ENCODE data around the gene PRR16. TPM values are rescaled to one million over a fixed set of nuclear protein-coding genes. Genes with fewer than 3 reads are reported as not detected.

Gene PRR16
- polyA plus RNA-seq, 4 donors, result 2.4 to 3.0 (median 2.7) TPM; not detected in 1

DNA sequence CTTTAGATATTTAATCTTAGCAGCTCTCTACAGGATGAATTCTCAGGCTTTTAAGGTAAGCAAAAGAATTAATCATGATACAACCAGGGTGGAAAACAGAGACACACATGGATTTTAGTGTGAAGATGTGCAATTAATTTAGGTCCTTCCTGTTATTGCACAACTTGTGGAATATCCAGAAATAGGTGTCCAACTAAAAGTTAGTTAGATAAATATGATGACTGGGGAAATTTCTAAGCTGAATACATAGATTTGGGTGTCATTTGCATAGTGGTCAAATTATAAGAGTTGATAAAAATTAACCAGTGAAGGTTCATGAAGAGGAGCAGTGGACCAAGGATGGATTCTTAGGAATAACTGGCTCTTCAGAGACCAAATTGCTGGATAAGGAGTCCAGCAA lies 266.1 kb downstream of the PRR16 start:
- H3K9me3 ChIP-seq (ENCODE audit: control insufficient read depth in 2 of 2, insufficient read depth in 1 of 2, low read depth in 1 of 2, low read length in 1 of 2), result no peaks in the 10 kb centered on the region
- H3K27me3 ChIP-seq (ENCODE audit: control insufficient read depth in 3 of 3, insufficient read depth in 3 of 3, low read length in 3 of 3), result no peaks in the 10 kb centered on the region
- H3K27ac ChIP-seq (ENCODE audit: low read depth in 1 of 3, low read length in 2 of 3), result no peak overlapping the region
- no peaks in the 10 kb centered on the region for H3K36me3 ChIP-seq (ENCODE audit: control insufficient read depth in 3 of 3, insufficient read depth in 2 of 3, low read depth in 1 of 3, low read length in 3 of 3)
- no peak for DNase-seq
- FAIRE-seq, result no peak
- H3K4me3 ChIP-seq (ENCODE audit: low read depth in 1 of 3, low read length in 3 of 3), result no peak overlapping the region
- no peaks in the 10 kb centered on the region for H3K4me1 ChIP-seq (ENCODE audit: control insufficient read depth in 3 of 3, insufficient read depth in 2 of 3, low read depth in 1 of 3, low read length in 2 of 3)

DNA sequence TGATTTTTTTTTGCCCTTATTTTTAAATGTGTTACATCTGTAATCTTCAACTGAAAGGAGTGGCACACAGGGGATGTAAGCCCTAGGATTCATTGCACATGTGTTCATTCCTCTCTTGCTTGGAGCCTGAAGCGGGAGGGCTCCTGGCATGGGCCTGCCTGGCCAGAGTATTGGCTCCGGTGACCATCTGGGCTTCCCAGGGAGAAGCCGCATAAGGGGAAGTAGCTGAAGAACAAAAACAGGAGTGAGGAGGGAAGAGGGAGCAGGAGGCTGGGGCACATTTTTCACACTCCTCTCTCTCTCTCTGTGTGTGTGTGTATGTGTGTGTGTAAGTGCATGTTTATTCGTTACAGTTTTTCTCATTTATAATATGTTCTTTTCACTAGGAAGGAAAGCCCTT lies 269.9 kb downstream of the PRR16 start:
- FAIRE-seq, result no peak
- WGBS, 3 donors, result 48 to 60% (median 56%) methylated on average over 4 of the region's 4 CpGs
- no peak overlapping the region for H3K27ac ChIP-seq (ENCODE audit: low read depth in 1 of 3, low read length in 2 of 3)
- H3K27me3 ChIP-seq (ENCODE audit: control insufficient read depth in 3 of 3, insufficient read depth in 3 of 3, low read length in 3 of 3), result no peaks in the 10 kb centered on the region
- DNase-seq, result no peak
- no peak overlapping the region for H3K4me3 ChIP-seq (ENCODE audit: low read depth in 1 of 3, low read length in 3 of 3)
- no peaks in the 10 kb centered on the region for H3K4me1 ChIP-seq (ENCODE audit: control insufficient read depth in 3 of 3, insufficient read depth in 2 of 3, low read depth in 1 of 3, low read length in 2 of 3)
- no peaks in the 10 kb centered on the region for H3K36me3 ChIP-seq (ENCODE audit: control insufficient read depth in 3 of 3, insufficient read depth in 2 of 3, low read depth in 1 of 3, low read length in 3 of 3)
- H3K9me3 ChIP-seq (ENCODE audit: control insufficient read depth in 2 of 2, insufficient read depth in 1 of 2, low read depth in 1 of 2, low read length in 1 of 2), result no peaks in the 10 kb centered on the region

DNA sequence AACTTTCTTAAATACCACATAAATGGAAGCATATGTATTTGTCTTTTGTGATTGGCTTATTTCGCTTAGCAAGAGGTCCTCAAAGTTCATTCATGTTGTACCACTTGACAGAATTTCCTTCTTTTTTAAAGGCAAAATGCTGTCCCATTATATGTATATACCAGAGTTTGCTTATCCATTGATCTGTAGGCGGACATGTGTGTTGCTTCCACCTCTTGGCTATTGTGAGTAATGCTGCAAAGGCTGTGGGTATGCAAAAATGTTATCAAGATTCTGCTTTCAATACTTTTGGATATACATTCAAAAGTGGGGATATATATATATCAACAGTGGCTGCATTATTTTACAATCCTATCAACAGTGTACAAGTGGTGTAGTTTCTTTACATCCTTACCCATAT lies 271.0 kb downstream of the PRR16 start:
- FAIRE-seq, result no peak

More for the DNA sequence above, 271.0 kb downstream of the PRR16 start:
- no peaks in the 10 kb centered on the region for H3K36me3 ChIP-seq (ENCODE audit: control insufficient read depth in 3 of 3, insufficient read depth in 2 of 3, low read depth in 1 of 3, low read length in 3 of 3)
- H3K4me3 ChIP-seq (ENCODE audit: low read depth in 1 of 3, low read length in 3 of 3), result no peak overlapping the region
- no peaks in the 10 kb centered on the region for H3K9me3 ChIP-seq (ENCODE audit: control insufficient read depth in 2 of 2, insufficient read depth in 1 of 2, low read depth in 1 of 2, low read length in 1 of 2)
- 79 to 91% (median 81%) methylated on average over 2 of the region's 2 CpGs for WGBS, 3 donors
- no peaks in the 10 kb centered on the region for H3K4me1 ChIP-seq (ENCODE audit: control insufficient read depth in 3 of 3, insufficient read depth in 2 of 3, low read depth in 1 of 3, low read length in 2 of 3)
- no peak overlapping the region for H3K27ac ChIP-seq (ENCODE audit: low read depth in 1 of 3, low read length in 2 of 3)
- DNase-seq, result no peak
- no peaks in the 10 kb centered on the region for H3K27me3 ChIP-seq (ENCODE audit: control insufficient read depth in 3 of 3, insufficient read depth in 3 of 3, low read length in 3 of 3)
